ENCODE measurements around the gene GGT5. TPM values are rescaled to one million over a fixed set of nuclear protein-coding genes. Genes with fewer than 3 reads are reported as not detected.
"Not testable (repeated sequence)": the region's sequence is repeated elsewhere in the genome, so short reads cannot be mapped to it uniquely, and the experiment has no call there.

GGT5 gene
- total and polyA plus RNA-seq, 2 donors (not counting 1 experiment from before 2014, with no cell fraction given): under 0.01 to 9.1 TPM

DNA sequence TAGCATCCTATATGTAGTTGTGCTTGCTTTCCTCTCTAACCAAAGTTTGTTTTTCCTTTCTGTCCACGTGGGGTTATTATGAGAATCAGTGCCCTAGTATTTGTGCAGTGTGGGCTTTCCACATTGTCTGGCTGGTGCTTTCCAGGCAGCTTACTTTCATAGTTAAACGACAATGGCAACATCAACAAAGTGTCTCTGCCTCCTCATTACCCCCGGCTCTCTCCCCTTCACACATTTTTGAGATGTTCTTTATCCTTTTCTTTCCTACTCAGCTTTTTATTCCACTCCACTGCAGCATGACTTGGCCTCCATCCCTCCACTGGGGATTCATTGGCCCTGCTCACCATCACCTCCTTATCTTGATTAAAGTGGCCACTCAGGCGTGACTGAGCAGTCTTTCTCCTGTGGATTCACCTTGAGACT, 44.9 kb upstream of the GGT5 start:
- peak overlapping the region in 3 of 4 experiments; percentile 12 to 15 (median 14) for H3K4me3 ChIP-seq (replicated peaks in 1 of 4; ENCODE audit: control extremely low read depth in 1 of 4, insufficient read depth in 1 of 4, low read depth in 3 of 4, low read length in 4 of 4)
- H3K36me3 ChIP-seq (ENCODE audit: control insufficient read depth, insufficient read depth, low read length): no peaks in the 10 kb centered on the region
- H3K79me2 ChIP-seq (ENCODE audit: control insufficient read depth, insufficient read depth, low read length): peaks cover 59% of the 10 kb centered on the region
- no peaks in the 10 kb centered on the region for H4K20me1 ChIP-seq (ENCODE audit: control insufficient read depth, extremely low read depth, insufficient read depth, low read length)
- no peak overlapping the region for H3K9ac ChIP-seq (ENCODE audit: insufficient read depth, low read length)
- peak overlapping the region; percentile 50 for H3K27ac ChIP-seq (ENCODE audit: insufficient read depth, low read length)
- H3K4me1 ChIP-seq (ENCODE audit: control insufficient read depth, extremely low read depth, insufficient read depth, low read length): peaks cover 39% of the 10 kb centered on the region
- H3K9me3 ChIP-seq (ENCODE audit: control insufficient read depth, insufficient read depth, low read depth, low read length): no peaks in the 10 kb centered on the region
- H3K4me2 ChIP-seq (ENCODE audit: extremely low read depth, insufficient read depth, low read length): peak overlapping the region; percentile 73
- DNase-seq (ENCODE audit: low read depth in 2 of 2): peak in 1 of 2 donors; percentile 63
- no peak overlapping the region for H2AFZ ChIP-seq (ENCODE audit: low read length)
- no peaks in the 10 kb centered on the region for H3K27me3 ChIP-seq (ENCODE audit: control insufficient read depth, insufficient read depth, low read length)
- no peak for TF ChIP-seq CTCF (conservative IDR thresholded peaks at IDR 0.05 in 1 of 2, IDR thresholded peaks at IDR 0.05 in 1 of 2; ENCODE audit: low read depth in 1 of 2, low read length in 2 of 2)
- no peak for TF ChIP-seq EZH2 (IDR thresholded peaks at IDR 0.05; ENCODE audit: low read length, missing control alignments)

- peak; percentile 91 to 95 for DNase-seq (ENCODE audit: low read depth in 2 of 2)
- Histone ChIP-seq H3K36me3 (ENCODE audit: control insufficient read depth, insufficient read depth, low read length) (no peaks in the 10 kb centered on the region), H3K79me2 (ENCODE audit: control insufficient read depth, insufficient read depth, low read length) (peaks cover 59% of the 10 kb centered on the region), H3K4me2 (ENCODE audit: extremely low read depth, insufficient read depth, low read length) (peak overlapping the region; percentile 62), H3K4me3 (replicated peaks in 1 of 4; ENCODE audit: control extremely low read depth in 1 of 4, insufficient read depth in 1 of 4, low read depth in 3 of 4, low read length in 4 of 4) (peak overlapping the region in 1 of 4 experiments; percentile 19), H3K9ac (ENCODE audit: insufficient read depth, low read length) (no peak overlapping the region), H3K9me3 (ENCODE audit: control insufficient read depth, insufficient read depth, low read depth, low read length) (no peaks in the 10 kb centered on the region), H4K20me1 (ENCODE audit: control insufficient read depth, extremely low read depth, insufficient read depth, low read length) (no peaks in the 10 kb centered on the region), H3K4me1 (ENCODE audit: control insufficient read depth, extremely low read depth, insufficient read depth, low read length) (peaks cover 42% of the 10 kb centered on the region), H3K27ac (ENCODE audit: insufficient read depth, low read length) (peak overlapping the region; percentile 50), H3K27me3 (ENCODE audit: control insufficient read depth, insufficient read depth, low read length) (no peaks in the 10 kb centered on the region), H2AFZ (ENCODE audit: low read length) (no peak overlapping the region)
- TF ChIP-seq CTCF (conservative IDR thresholded peaks at IDR 0.05 in 1 of 2, IDR thresholded peaks at IDR 0.05 in 1 of 2; ENCODE audit: low read depth in 1 of 2, low read length in 2 of 2) (no peak), EZH2 (IDR thresholded peaks at IDR 0.05; ENCODE audit: low read length, missing control alignments) (no peak)
These were observed 44.2 kb upstream of the GGT5 start for GRCh38 chr22:24289114-24289513.

- H3K9me3 ChIP-seq (ENCODE audit: control insufficient read depth, insufficient read depth, low read depth, low read length); H3K4me3 ChIP-seq (replicated peaks in 1 of 4; ENCODE audit: control extremely low read depth in 1 of 4, insufficient read depth in 1 of 4, low read depth in 3 of 4, low read length in 4 of 4); H3K9ac ChIP-seq (ENCODE audit: insufficient read depth, low read length); H3K36me3 ChIP-seq (ENCODE audit: control insufficient read depth, insufficient read depth, low read length); DNase-seq (ENCODE audit: low read depth in 2 of 2); H3K27me3 ChIP-seq (ENCODE audit: control insufficient read depth, insufficient read depth, low read length); H4K20me1 ChIP-seq (ENCODE audit: control insufficient read depth, extremely low read depth, insufficient read depth, low read length); H2AFZ ChIP-seq (ENCODE audit: low read length): not testable (repeated sequence)
- H3K27ac ChIP-seq (ENCODE audit: insufficient read depth, low read length): peak overlapping the region; percentile 18
- peaks cover 42% of the 10 kb centered on the region for H3K4me1 ChIP-seq (ENCODE audit: control insufficient read depth, extremely low read depth, insufficient read depth, low read length)
- peak overlapping the region; percentile 7 for H3K4me2 ChIP-seq (ENCODE audit: extremely low read depth, insufficient read depth, low read length)
- peaks cover 67% of the 10 kb centered on the region for H3K79me2 ChIP-seq (ENCODE audit: control insufficient read depth, insufficient read depth, low read length)
These were observed 42.9 kb upstream of the GGT5 start for GRCh38 chr22:24287801-24288200.

DNA sequence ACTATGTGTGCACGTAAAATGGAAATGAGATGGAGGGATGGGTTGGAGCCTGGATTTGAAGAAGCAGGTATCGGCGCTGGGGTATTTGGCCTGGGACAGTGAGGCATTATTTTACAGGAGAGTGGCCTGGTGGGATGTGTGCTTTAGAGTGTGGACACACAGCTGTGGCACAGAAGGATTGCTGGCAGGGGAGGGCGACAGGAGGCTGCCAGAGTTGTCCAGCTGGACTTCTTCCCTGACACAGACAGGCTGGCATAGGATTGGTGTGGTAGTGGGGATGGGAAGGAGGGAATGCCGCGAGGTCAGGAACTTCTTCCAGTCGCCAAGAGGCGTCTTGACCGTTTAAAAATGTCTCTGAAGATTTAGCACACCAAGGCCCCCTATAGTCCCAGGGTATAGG, 42.3 kb upstream of the GGT5 start:
- not testable (repeated sequence) for H4K20me1 ChIP-seq (ENCODE audit: control insufficient read depth, extremely low read depth, insufficient read depth, low read length); H3K4me2 ChIP-seq (ENCODE audit: extremely low read depth, insufficient read depth, low read length); H3K36me3 ChIP-seq (ENCODE audit: control insufficient read depth, insufficient read depth, low read length); H3K27ac ChIP-seq (ENCODE audit: insufficient read depth, low read length); DNase-seq (ENCODE audit: low read depth in 2 of 2); H3K27me3 ChIP-seq (ENCODE audit: control insufficient read depth, insufficient read depth, low read length); H2AFZ ChIP-seq (ENCODE audit: low read length); H3K9ac ChIP-seq (ENCODE audit: insufficient read depth, low read length); H3K4me3 ChIP-seq (replicated peaks in 1 of 4; ENCODE audit: control extremely low read depth in 1 of 4, insufficient read depth in 1 of 4, low read depth in 3 of 4, low read length in 4 of 4); H3K9me3 ChIP-seq (ENCODE audit: control insufficient read depth, insufficient read depth, low read depth, low read length)
- Histone ChIP-seq H3K4me1 (ENCODE audit: control insufficient read depth, extremely low read depth, insufficient read depth, low read length) (peaks cover 42% of the 10 kb centered on the region), H3K79me2 (ENCODE audit: control insufficient read depth, insufficient read depth, low read length) (peaks cover 72% of the 10 kb centered on the region)

All from fibroblast of lung (primary cell).